Stimulated activated CD4-positive, alpha-beta T cell treated with anti-CD3 and anti-CD28 coated beads, Interleukin-1b, Interleukin-23, amount 100 ng/mL, for 1 hour (primary cell): ENCODE measurements around the gene ZDHHC7.
"Not testable (repeated sequence)": the region's sequence is repeated elsewhere in the genome, so short reads cannot be mapped to it uniquely, and the experiment has no call there.

ENCODE experiments used
- DNase-seq, 2 donors: peaks; one replicate each; pipeline ENCODE4 v3.0.0-alpha.2; 2020; ENCODE audit warnings: low read depth in 2 of 2

The ZDHHC7 gene

GRCh38 chr16:84941921-84942320, 69.4 kb downstream of the ZDHHC7 start:
- no peak for DNase-seq

- DNase-seq = no peak
Observed at GRCh38 chr16:84940670-84941551, 70.4 kb downstream of the ZDHHC7 start.

DNA sequence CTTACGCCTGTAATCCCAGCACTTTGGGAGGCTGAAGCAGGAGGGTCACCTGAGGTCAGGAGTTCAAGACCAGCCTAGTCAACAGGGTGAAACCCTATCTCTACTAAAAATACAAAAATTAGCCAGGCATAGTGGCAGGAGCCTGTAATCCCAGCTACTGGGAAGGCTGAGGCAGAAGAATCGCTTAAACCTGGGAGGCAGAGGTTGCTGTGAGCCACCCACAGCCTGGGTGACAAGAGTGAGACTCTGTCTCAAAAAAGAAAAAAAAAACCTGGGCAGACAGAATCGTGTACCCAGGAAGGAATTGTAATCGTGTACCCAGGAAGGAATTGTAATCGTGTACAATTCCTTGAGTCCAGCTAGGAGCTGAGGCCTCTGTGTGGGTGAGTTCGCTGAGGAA, 72.7 kb downstream of the ZDHHC7 start:
- not testable (repeated sequence) for DNase-seq

GRCh38 chr16:84937196-84938005, 73.9 kb downstream of the ZDHHC7 start:
- no peak for DNase-seq

- DNase-seq = no peak
Observed at GRCh38 chr16:84933774-84934631, 77.3 kb downstream of the ZDHHC7 start.

GRCh38 chr16:84932681-84933080, 78.7 kb downstream of the ZDHHC7 start:
- no peak for DNase-seq

- no peak for DNase-seq
Observed at GRCh38 chr16:84931506-84931905, 79.8 kb downstream of the ZDHHC7 start.

GRCh38 chr16:84931107-84931494, 80.2 kb downstream of the ZDHHC7 start:
- no peak for DNase-seq

- no peak for DNase-seq
Observed at GRCh38 chr16:84930298-84931106, 80.8 kb downstream of the ZDHHC7 start.

GRCh38 chr16:84929421-84930297, 81.7 kb downstream of the ZDHHC7 start:
- no peak for DNase-seq

DNA sequence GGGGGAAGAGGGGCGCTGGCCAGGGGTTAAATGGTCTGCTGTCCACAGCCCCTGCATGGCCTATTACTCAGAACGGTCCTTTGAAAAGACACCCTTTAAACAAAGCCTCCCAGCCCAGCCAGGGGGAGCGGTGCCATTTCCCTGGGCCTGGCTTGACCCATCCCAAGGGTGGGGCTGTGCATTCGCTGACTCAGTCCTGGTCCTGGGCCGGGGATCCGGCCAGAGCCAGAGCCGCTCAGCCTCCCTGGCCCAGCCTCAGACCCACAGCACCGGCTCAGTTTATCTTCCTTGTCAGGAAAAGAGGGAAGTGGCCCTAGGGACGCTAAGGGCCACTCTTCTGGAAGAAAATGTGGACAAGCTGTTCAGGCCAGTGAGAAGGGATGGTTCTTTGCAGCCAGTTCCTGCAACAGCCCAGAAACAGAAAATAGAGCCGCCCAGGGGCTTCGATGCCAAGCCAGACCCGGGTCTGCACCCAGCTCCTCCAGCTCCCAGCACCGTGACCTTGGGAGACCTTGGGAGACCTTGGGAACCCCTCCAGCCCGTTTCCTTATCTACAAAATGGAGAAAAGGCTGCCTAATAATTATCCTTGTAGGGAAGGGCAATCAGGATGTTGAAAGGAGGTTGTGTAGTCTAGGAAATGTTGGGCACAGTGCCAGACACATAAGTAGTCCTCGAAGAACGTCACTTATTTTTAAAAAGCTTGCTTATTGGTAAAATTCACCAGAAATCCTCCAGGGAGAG, 82.5 kb downstream of the ZDHHC7 start:
- DNase-seq = no peak

- DNase-seq = no peak
Observed at GRCh38 chr16:84927621-84928591, 83.4 kb downstream of the ZDHHC7 start.

DNA sequence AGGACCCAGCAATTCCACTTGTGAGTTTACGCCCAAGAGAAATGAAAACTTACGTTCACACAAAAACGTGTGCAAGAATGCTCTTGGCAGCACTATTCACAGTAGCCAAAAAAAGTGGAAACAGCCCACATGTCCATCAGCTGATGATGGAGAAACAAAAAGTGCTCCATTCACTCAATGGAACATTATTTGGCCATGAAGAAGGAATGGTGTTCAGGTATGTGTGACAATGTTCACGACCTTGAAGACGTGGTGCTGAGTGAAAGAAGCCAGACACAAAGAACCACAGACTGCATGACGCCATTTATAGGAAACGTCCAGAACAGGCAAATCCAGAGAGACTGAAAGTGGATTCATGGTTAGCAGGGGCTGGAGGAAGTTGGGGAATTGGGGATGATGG, 84.9 kb downstream of the ZDHHC7 start:
- DNase-seq = no peak

GRCh38 chr16:84925773-84926372, 85.5 kb downstream of the ZDHHC7 start:
- no peak for DNase-seq

DNA sequence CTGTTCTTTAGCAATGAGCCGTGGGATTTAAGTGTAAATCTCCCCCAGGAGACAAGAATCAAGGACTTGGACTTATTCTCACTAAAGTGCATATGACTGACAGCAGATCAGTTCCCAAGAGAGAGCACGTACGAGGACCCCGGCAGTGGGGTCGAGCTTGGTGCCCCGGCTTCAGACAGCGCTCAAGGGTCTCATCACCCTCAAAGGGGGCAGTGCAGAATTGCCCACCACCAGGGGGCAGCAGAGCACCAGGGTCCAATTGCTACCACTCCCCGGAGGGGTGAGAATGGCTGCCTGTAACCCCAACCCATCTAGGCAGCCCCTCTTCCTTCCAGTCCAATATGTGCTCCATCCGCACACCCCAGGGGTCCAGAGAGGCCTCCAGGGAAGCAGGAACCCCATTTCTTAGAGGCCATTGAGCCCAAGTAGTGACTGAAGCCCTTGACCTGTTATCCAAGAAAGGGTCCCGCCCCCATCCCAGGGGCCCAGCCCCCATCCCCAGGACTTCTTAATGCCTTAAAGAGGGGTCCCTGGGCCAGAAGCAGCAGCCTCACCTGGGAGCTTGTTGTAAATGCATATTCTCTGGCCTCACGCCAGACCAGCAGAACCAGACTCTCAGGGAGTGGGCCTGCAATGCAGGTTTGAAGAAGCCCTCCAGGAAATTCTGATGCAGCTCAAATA, 86.1 kb downstream of the ZDHHC7 start:
- peak; percentile 18 to 56 for DNase-seq

DNA sequence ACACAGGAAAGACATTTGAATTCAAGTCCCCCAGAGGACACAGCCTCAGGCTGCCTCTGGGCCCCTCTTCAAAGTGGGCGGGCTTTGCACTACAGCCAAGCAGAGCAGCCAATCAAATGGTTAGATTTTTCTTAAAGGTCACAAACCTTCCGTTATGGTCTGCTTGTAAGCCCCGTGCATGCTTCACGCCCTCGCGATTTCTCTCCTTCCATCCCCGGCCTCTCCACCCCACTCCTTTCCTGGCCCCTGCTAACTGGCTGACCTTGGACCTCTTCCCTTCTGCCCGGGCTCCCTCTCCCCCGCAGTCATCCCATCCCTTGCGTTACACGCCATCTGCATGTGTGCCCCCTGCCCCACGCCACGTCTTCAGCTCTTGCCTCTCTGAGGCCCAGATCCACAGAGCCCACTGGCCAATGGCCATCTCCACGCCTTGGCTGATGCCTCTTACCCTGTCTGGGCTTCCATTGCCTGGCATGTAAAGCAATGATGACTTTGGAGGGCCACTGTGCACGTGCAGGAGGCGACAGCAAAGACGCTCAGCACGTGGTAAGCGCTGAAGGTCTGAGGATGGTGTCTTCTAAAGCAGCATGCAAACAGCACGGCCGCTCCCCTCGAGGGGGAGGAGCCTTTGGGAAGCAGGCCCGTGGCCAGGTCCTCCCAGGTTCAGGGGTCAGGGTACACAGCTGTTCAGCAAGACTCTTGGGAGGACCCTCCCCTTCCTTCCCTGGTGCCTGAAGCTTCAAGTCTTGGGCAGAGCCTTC, 86.8 kb downstream of the ZDHHC7 start:
- DNase-seq = no peak
